OCI-LY7 (cell line): ENCODE results near the gene SPOCK1.

ENCODE experiments used
- CTCF ChIP-seq: fragments of 200-600 bp; sonication (generic); conservative IDR thresholded peaks from 2 replicates; pipeline ENCODE4 v1.5.1; 2014; ENCODE audit warnings: mild to moderate bottlenecking, antibody characterized with exemption, low read length, moderate library complexity, mixed read lengths
- EZH2phosphoT487 ChIP-seq: fragments of 200-600 bp; sonication (generic); IDR thresholded peaks from 2 replicates; pipeline ENCODE4 v1.6.1; 2018; ENCODE audit warnings: low read depth, borderline replicate concordance, mild to moderate bottlenecking, mixed run types, antibody characterized with exemption, low read length, moderate library complexity, mixed read lengths

GRCh38 chr5:137263371-137264005 lies 235.6 kb downstream of the SPOCK1 start:
- TF ChIP-seq CTCF = no peak
- no peak for TF ChIP-seq EZH2phosphoT487
